ENCODE results near the gene TRABD2A. TPM values are rescaled to one million over a fixed set of nuclear protein-coding genes. Genes with fewer than 3 reads are reported as not detected.

Gene TRABD2A
- total RNA-seq, 2 donors from 2014 or later = 4.8 to 7.7 TPM

DNA sequence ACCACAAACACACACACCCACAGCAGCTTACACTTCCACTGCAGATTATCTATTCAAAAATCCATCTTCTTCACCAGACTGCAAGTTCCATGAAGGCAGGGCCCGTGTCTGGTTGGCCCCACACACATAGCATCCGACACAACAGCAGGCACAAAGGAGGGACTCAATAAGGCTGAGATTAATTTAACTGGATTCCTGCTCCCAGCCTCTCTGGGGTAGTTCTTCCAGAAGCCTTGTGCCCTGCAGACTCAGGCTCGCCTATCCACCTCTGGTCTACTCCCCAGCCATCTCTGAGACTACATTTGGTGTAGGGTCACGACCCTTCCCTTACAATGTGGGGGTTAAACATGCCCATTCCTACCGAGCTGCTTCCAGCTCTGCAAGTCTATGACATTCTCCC is 57.7 kb downstream of the TRABD2A start:
- DNase-seq = no peak
- TF ChIP-seq, protein P1, sequence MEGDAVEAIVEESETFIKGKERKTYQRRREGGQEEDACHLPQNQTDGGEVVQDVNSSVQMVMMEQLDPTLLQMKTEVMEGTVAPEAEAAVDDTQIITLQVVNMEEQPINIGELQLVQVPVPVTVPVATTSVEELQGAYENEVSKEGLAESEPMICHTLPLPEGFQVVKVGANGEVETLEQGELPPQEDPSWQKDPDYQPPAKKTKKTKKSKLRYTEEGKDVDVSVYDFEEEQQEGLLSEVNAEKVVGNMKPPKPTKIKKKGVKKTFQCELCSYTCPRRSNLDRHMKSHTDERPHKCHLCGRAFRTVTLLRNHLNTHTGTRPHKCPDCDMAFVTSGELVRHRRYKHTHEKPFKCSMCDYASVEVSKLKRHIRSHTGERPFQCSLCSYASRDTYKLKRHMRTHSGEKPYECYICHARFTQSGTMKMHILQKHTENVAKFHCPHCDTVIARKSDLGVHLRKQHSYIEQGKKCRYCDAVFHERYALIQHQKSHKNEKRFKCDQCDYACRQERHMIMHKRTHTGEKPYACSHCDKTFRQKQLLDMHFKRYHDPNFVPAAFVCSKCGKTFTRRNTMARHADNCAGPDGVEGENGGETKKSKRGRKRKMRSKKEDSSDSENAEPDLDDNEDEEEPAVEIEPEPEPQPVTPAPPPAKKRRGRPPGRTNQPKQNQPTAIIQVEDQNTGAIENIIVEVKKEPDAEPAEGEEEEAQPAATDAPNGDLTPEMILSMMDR (conservative IDR thresholded peaks at IDR 0.05) = no peak
- H3K36me3 Mint-ChIP-seq (ENCODE audit: low read depth) = no peaks in the 10 kb centered on the region
- H3K27me3 Mint-ChIP-seq (ENCODE audit: insufficient read depth) = peaks cover 7% of the 10 kb centered on the region
- WGBS, 2 experiments (ENCODE audit: insufficient coverage in 1 of 2, insufficient read length in 1 of 2) = 90 to 92% methylated on average over 4 to 5 of the region's 5 CpGs
- H3K4me1 ChIP-seq (ENCODE audit: control insufficient read depth, insufficient read depth, low read length) = no peaks in the 10 kb centered on the region
- no peak overlapping the region for H3K27ac ChIP-seq (ENCODE audit: low read depth, low read length)
- H3K9ac ChIP-seq (ENCODE audit: extremely low read depth, low read length, poor library complexity, severe bottlenecking) = no peak overlapping the region
- H3K4me3 ChIP-seq (ENCODE audit: low read length) = no peak overlapping the region
- H3K4me1 Mint-ChIP-seq = no peaks in the 10 kb centered on the region
- H3K9me3 Mint-ChIP-seq = no peaks in the 10 kb centered on the region
- H3K27ac Mint-ChIP-seq = no peak overlapping the region
- H3K4me3 Mint-ChIP-seq = no peak overlapping the region
- no peaks in the 10 kb centered on the region for H3K36me3 ChIP-seq (ENCODE audit: control insufficient read depth, insufficient read depth, low read length)
- H3K27me3 ChIP-seq (ENCODE audit: control insufficient read depth, insufficient read depth, low read length, poor library complexity, severe bottlenecking) = no peaks in the 10 kb centered on the region
- no peaks in the 10 kb centered on the region for H3K9me3 ChIP-seq (ENCODE audit: control insufficient read depth, low read length)

DNA sequence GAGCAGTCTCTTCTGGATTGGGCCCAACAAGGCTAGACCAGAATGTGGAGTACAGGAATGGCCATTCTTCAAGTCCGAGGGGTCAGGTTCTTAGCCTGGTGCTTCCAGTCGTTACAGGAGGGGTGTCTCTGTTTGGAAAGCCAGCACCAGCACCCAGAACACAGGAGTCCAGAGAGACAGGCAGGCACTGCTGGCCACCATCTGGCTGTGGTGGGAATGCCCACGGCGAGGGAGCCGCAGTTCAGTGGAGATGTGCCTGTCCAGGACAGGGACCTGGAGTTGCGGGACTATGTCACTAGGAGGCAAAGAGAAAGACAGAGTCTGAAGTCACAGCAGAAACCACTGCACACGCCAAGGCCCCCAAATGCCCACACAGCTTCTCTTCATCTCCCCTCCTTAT is 59.1 kb downstream of the TRABD2A start:
- TF ChIP-seq, protein P1 (conservative IDR thresholded peaks at IDR 0.05) = peak; percentile 21
- no peak overlapping the region for H3K27ac ChIP-seq (ENCODE audit: low read depth, low read length)
- H3K27me3 ChIP-seq (ENCODE audit: control insufficient read depth, insufficient read depth, low read length, poor library complexity, severe bottlenecking) = no peaks in the 10 kb centered on the region
- no peak overlapping the region for H3K9ac ChIP-seq (ENCODE audit: extremely low read depth, low read length, poor library complexity, severe bottlenecking)
- no peak for DNase-seq
- H3K36me3 ChIP-seq (ENCODE audit: control insufficient read depth, insufficient read depth, low read length) = no peaks in the 10 kb centered on the region
- no peaks in the 10 kb centered on the region for H3K4me1 ChIP-seq (ENCODE audit: control insufficient read depth, insufficient read depth, low read length)
- Mint-ChIP-seq H3K4me3 (no peak overlapping the region), H3K36me3 (ENCODE audit: low read depth) (no peaks in the 10 kb centered on the region), H3K4me1 (no peaks in the 10 kb centered on the region), H3K27me3 (ENCODE audit: insufficient read depth) (no peaks in the 10 kb centered on the region), H3K27ac (no peak overlapping the region), H3K9me3 (no peaks in the 10 kb centered on the region)
- 95% methylated on average over 7 of the region's 7 CpGs; no CpG with 5 or more reads in 1 of the 2 experiments for WGBS, 2 experiments (ENCODE audit: insufficient coverage in 1 of 2, insufficient read length in 1 of 2)
- H3K9me3 ChIP-seq (ENCODE audit: control insufficient read depth, low read length) = no peaks in the 10 kb centered on the region
- H3K4me3 ChIP-seq (ENCODE audit: low read length) = no peak overlapping the region

DNA sequence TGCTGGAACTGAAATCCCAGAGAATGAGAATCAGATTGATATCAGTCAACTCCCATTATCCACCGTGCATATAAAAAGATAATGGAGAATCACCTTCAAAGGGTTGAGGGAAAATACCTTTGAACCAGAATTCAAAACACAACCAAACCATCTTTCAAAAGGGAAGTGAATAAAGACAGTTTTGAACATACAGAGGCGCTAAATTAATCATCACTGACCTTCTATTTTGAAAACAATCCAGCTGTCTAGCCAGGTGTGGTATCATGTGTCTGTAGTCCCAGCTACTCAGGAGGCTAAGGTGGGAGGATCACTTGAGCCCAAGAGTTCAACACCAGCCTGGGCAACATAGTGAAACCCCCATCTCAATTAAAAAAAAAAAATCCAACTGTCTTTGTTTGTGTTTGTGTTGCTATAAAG is 63.6 kb downstream of the TRABD2A start:
- 83% methylated on average over 2 of the region's 2 CpGs; no CpG with 5 or more reads in 1 of the 2 experiments for WGBS, 2 experiments (ENCODE audit: insufficient coverage in 1 of 2, insufficient read length in 1 of 2)
- H3K27me3 Mint-ChIP-seq (ENCODE audit: insufficient read depth) = no peaks in the 10 kb centered on the region
- H3K27ac Mint-ChIP-seq = no peak overlapping the region
- no peak overlapping the region for H3K4me3 ChIP-seq (ENCODE audit: low read length)
- H3K9ac ChIP-seq (ENCODE audit: extremely low read depth, low read length, poor library complexity, severe bottlenecking) = no peak overlapping the region
- H3K4me1 ChIP-seq (ENCODE audit: control insufficient read depth, insufficient read depth, low read length) = no peaks in the 10 kb centered on the region
- H3K4me1 Mint-ChIP-seq = no peaks in the 10 kb centered on the region
- TF ChIP-seq, protein P1 (conservative IDR thresholded peaks at IDR 0.05) = no peak
- no peak overlapping the region for H3K27ac ChIP-seq (ENCODE audit: low read depth, low read length)
- H3K9me3 Mint-ChIP-seq = no peaks in the 10 kb centered on the region
- no peaks in the 10 kb centered on the region for H3K36me3 Mint-ChIP-seq (ENCODE audit: low read depth)
- H3K36me3 ChIP-seq (ENCODE audit: control insufficient read depth, insufficient read depth, low read length) = no peaks in the 10 kb centered on the region
- no peaks in the 10 kb centered on the region for H3K9me3 ChIP-seq (ENCODE audit: control insufficient read depth, low read length)
- no peaks in the 10 kb centered on the region for H3K27me3 ChIP-seq (ENCODE audit: control insufficient read depth, insufficient read depth, low read length, poor library complexity, severe bottlenecking)
- H3K4me3 Mint-ChIP-seq = no peak overlapping the region
- no peak for DNase-seq

All from endodermal cell (in vitro differentiated cells).